ENCODE results near the gene RETNLB. TPM values are rescaled to one million over a fixed set of nuclear protein-coding genes. Genes with fewer than 3 reads are reported as not detected.

Gene RETNLB
- total RNA-seq (not detected), polyA plus RNA-seq (not detected)

GRCh38 chr3:108757404-108757982 is at the start of gene RETNLB:
Gene RETNLB (minus strand): TSS chr3:108757410. CDS start chr3:108757185, 225 bp downstream.
- H3K9me3 ChIP-seq (ENCODE audit: control insufficient read depth in 4 of 4, low read length in 3 of 4), result no peaks in the 10 kb centered on the region
- no peaks in the 10 kb centered on the region for H3K36me3 ChIP-seq (ENCODE audit: control insufficient read depth in 4 of 4, insufficient read depth in 3 of 4, low read depth in 1 of 4, low read length in 3 of 4)
- no peak for TF ChIP-seq FOXA1 (IDR thresholded peaks at IDR 0.05)
- no peak for TF ChIP-seq REST (IDR thresholded peaks at IDR 0.05)
- TF ChIP-seq RXRA (IDR thresholded peaks at IDR 0.05), result no peak
- no peak for TF ChIP-seq YY1 (IDR thresholded peaks at IDR 0.05)
- TF ChIP-seq ATF3 (IDR thresholded peaks at IDR 0.05), result no peak
- WGBS, result 51% methylated on average over 3 of the region's 3 CpGs
- H3K4me3 ChIP-seq (ENCODE audit: low read depth in 1 of 3, low read length in 3 of 3), result no peak within 1 kb of the TSS
- no peaks in the 10 kb centered on the region for H3K27me3 ChIP-seq (ENCODE audit: control insufficient read depth in 4 of 4, insufficient read depth in 4 of 4, low read length in 3 of 4)
- no peak within 1 kb of the TSS for H3K9ac ChIP-seq (ENCODE audit: low read depth in 1 of 2, low read length in 2 of 2)
- H3K4me1 ChIP-seq (ENCODE audit: control insufficient read depth in 4 of 4, insufficient read depth in 4 of 4, low read length in 3 of 4), result no peaks in the 10 kb centered on the region
- no peak for DNase-seq (ENCODE audit: low spot score)
- no peak within 1 kb of the TSS for H3K27ac ChIP-seq (ENCODE audit: low read depth in 1 of 2, low read length in 2 of 2)

DNA sequence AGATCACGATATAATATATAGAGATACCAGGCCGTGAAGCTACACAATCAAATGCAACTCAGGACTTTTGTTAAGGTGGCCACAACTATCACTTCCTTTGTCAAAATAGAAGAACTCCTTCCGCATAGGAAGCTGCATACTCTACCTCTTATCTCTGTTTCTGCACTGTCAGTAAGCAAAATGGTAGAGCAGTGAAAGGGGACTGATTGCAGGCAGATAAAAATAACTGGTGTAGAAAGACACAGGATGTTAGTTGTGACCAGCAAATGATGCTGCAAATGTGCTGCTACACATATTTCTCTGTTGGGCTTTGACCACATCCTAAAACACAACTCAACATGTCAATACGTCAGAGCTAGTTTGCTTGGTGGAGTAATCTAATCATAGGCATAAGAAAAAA is 49.1 kb upstream of the RETNLB start:
- Histone ChIP-seq H3K36me3 (ENCODE audit: control insufficient read depth in 4 of 4, insufficient read depth in 3 of 4, low read depth in 1 of 4, low read length in 3 of 4) (no peaks in the 10 kb centered on the region), H3K27ac (ENCODE audit: low read depth in 1 of 2, low read length in 2 of 2) (peak overlapping the region in 1 of 2 donors; percentile 28), H3K4me3 (ENCODE audit: low read depth in 1 of 3, low read length in 3 of 3) (no peak overlapping the region), H3K9me3 (ENCODE audit: control insufficient read depth in 4 of 4, low read length in 3 of 4) (peaks cover 0 to under 1% (median 0%) of the 10 kb centered on the region in 4 donors), H3K4me1 (ENCODE audit: control insufficient read depth in 4 of 4, insufficient read depth in 4 of 4, low read length in 3 of 4) (no peaks in the 10 kb centered on the region), H3K27me3 (ENCODE audit: control insufficient read depth in 4 of 4, insufficient read depth in 4 of 4, low read length in 3 of 4) (no peaks in the 10 kb centered on the region), H3K9ac (ENCODE audit: low read depth in 1 of 2, low read length in 2 of 2) (no peak overlapping the region)
- WGBS, result 64% methylated on average over 4 of the region's 4 CpGs
- TF ChIP-seq YY1 (IDR thresholded peaks at IDR 0.05) (no peak), TAF1 (conservative IDR thresholded peaks at IDR 0.05) (no peak), HNF4G (IDR thresholded peaks at IDR 0.05) (no peak), EGR1 (IDR thresholded peaks at IDR 0.05; ENCODE audit: low read depth in 2 of 2) (no peak), GABPA (IDR thresholded peaks at IDR 0.05 in 1 of 2, conservative IDR thresholded peaks at IDR 0.05 in 1 of 2) (no peak), RAD21 (IDR thresholded peaks at IDR 0.05) (no peak), MAX (IDR thresholded peaks at IDR 0.05) (no peak), FOXA2 (IDR thresholded peaks at IDR 0.05) (no peak), ATF3 (IDR thresholded peaks at IDR 0.05) (no peak), HNF4A (conservative IDR thresholded peaks at IDR 0.05) (no peak)
- TF ChIP-seq, protein P1, sequence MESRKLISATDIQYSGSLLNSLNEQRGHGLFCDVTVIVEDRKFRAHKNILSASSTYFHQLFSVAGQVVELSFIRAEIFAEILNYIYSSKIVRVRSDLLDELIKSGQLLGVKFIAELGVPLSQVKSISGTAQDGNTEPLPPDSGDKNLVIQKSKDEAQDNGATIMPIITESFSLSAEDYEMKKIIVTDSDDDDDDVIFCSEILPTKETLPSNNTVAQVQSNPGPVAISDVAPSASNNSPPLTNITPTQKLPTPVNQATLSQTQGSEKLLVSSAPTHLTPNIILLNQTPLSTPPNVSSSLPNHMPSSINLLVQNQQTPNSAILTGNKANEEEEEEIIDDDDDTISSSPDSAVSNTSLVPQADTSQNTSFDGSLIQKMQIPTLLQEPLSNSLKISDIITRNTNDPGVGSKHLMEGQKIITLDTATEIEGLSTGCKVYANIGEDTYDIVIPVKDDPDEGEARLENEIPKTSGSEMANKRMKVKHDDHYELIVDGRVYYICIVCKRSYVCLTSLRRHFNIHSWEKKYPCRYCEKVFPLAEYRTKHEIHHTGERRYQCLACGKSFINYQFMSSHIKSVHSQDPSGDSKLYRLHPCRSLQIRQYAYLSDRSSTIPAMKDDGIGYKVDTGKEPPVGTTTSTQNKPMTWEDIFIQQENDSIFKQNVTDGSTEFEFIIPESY (IDR thresholded peaks at IDR 0.05), result no peak
- TF ChIP-seq, protein P2, sequence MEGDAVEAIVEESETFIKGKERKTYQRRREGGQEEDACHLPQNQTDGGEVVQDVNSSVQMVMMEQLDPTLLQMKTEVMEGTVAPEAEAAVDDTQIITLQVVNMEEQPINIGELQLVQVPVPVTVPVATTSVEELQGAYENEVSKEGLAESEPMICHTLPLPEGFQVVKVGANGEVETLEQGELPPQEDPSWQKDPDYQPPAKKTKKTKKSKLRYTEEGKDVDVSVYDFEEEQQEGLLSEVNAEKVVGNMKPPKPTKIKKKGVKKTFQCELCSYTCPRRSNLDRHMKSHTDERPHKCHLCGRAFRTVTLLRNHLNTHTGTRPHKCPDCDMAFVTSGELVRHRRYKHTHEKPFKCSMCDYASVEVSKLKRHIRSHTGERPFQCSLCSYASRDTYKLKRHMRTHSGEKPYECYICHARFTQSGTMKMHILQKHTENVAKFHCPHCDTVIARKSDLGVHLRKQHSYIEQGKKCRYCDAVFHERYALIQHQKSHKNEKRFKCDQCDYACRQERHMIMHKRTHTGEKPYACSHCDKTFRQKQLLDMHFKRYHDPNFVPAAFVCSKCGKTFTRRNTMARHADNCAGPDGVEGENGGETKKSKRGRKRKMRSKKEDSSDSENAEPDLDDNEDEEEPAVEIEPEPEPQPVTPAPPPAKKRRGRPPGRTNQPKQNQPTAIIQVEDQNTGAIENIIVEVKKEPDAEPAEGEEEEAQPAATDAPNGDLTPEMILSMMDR (IDR thresholded peaks at IDR 0.05; ENCODE audit: low read depth, low read length, missing input control), result no peak
- no peak for DNase-seq (ENCODE audit: low spot score)
